Ascending aorta (tissue), 2 donors: Measurements from ENCODE around the gene INTS6. TPM values are rescaled to one million over a fixed set of nuclear protein-coding genes. Genes with fewer than 3 reads are reported as not detected.

Experiments
- DNase-seq, 2 donors: peaks; one replicate each; pipeline ENCODE4 v3.0.0-alpha.2; 2019; ENCODE audit warnings: low spot score in 2 of 2
- H3K27ac ChIP-seq, 2 donors: fragments of 200-600 bp; sonication (generic); one replicate each; pipeline ENCODE4 v1.5.1; 2016 to 2017; ENCODE audit warnings: mild to moderate bottlenecking in 1 of 2
- H3K27me3 ChIP-seq: fragments of 200-600 bp; sonication (generic); one replicate; pipeline ENCODE4 v1.5.1; 2017
- H3K36me3 ChIP-seq, 2 donors: fragments of 200-600 bp; sonication (generic); one replicate each; pipeline ENCODE4 v1.5.1; 2016
- H3K4me1 ChIP-seq, 2 donors: fragments of 200-600 bp; sonication (generic); one replicate each; pipeline ENCODE4 v1.5.1; 2016 to 2017; ENCODE audit warnings: mild to moderate bottlenecking in 1 of 2
- H3K4me3 ChIP-seq, 2 donors: fragments of 200-600 bp; sonication (generic); one replicate each; pipeline ENCODE4 v1.5.1; 2016 to 2017; ENCODE audit warnings: mild to moderate bottlenecking in 1 of 2
- H3K9me3 ChIP-seq, 2 donors: fragments of 200-600 bp; sonication (generic); one replicate each; pipeline ENCODE4 v1.5.1; 2016
- CTCF ChIP-seq, 3 experiments: fragments of 200-600 bp in 2 of 3; fragments of 450-650 bp in 1 of 3; sonication (generic) in 2 of 3; IDR thresholded peaks; one replicate each; pipeline ENCODE4 v1.5.1; 2016 to 2019; ENCODE audit warnings: antibody characterized with exemption in 3 of 3, mild to moderate bottlenecking in 1 of 3, moderate library complexity in 1 of 3
- intact Hi-C: fragments of 100-400 bp; cut with DNase I; formaldehyde crosslinking; loops from one replicate; pipeline ENCODE4 v1.15.1; 2023
- total RNA-seq: library from RNA; depleted of rRNA; stranded (reverse); fragments of >200 nt; gene quantifications from one replicate; pipeline ENCODE4 v1.1.0, GENCODE V29; 2016

Gene INTS6
- total RNA-seq, 1 donor from 2014 or later: 43.5 TPM

- DNase-seq: no peak
- Histone ChIP-seq H3K9me3 (no peaks in the 10 kb centered on the region), H3K27me3 (no peaks in the 10 kb centered on the region), H3K4me1 (peaks cover 0 to 6% of the 10 kb centered on the region in 2 donors), H3K27ac (no peak overlapping the region), H3K36me3 (no peaks in the 10 kb centered on the region), H3K4me3 (no peak overlapping the region)
- intact Hi-C loops: no loop called here
- TF ChIP-seq CTCF (IDR thresholded peaks at IDR 0.05): no peak
Observed at GRCh38 chr13:51324714-51325420, 128.0 kb downstream of the INTS6 start.

- no peak overlapping the region for H3K4me3 ChIP-seq
- H3K9me3 ChIP-seq: no peaks in the 10 kb centered on the region
- no peak for DNase-seq
- H3K36me3 ChIP-seq: no peaks in the 10 kb centered on the region
- no peaks in the 10 kb centered on the region for H3K27me3 ChIP-seq
- no peak for TF ChIP-seq CTCF (IDR thresholded peaks at IDR 0.05)
- no peak overlapping the region for H3K27ac ChIP-seq
- intact Hi-C loops: no loop called here
- peaks cover 0 to 6% of the 10 kb centered on the region in 2 donors for H3K4me1 ChIP-seq
Observed at GRCh38 chr13:51323824-51324511, 128.9 kb downstream of the INTS6 start.

GRCh38 chr13:51322826-51323225 lies 130.0 kb downstream of the INTS6 start:
- intact Hi-C loops: no loop called here
- H3K9me3 ChIP-seq: no peaks in the 10 kb centered on the region
- H3K36me3 ChIP-seq: no peaks in the 10 kb centered on the region
- no peak for TF ChIP-seq CTCF (IDR thresholded peaks at IDR 0.05)
- H3K27me3 ChIP-seq: no peaks in the 10 kb centered on the region
- H3K4me1 ChIP-seq: peaks cover 0 to 6% of the 10 kb centered on the region in 2 donors
- no peak overlapping the region for H3K27ac ChIP-seq
- DNase-seq: no peak
- no peak overlapping the region for H3K4me3 ChIP-seq

GRCh38 chr13:51321836-51322235 lies 131.0 kb downstream of the INTS6 start:
- Histone ChIP-seq H3K4me3 (no peak overlapping the region), H3K27me3 (no peaks in the 10 kb centered on the region), H3K27ac (no peak overlapping the region), H3K4me1 (peaks cover 0 to 6% of the 10 kb centered on the region in 2 donors), H3K36me3 (no peaks in the 10 kb centered on the region), H3K9me3 (no peaks in the 10 kb centered on the region)
- intact Hi-C loops: no loop called here
- DNase-seq: no peak
- TF ChIP-seq CTCF (IDR thresholded peaks at IDR 0.05): no peak

GRCh38 chr13:51318876-51319275 lies 134.0 kb downstream of the INTS6 start:
- intact Hi-C loops: no loop called here
- Histone ChIP-seq H3K4me1 (peaks cover 0 to 8% of the 10 kb centered on the region in 2 donors), H3K27ac (no peak overlapping the region), H3K36me3 (no peaks in the 10 kb centered on the region), H3K27me3 (no peaks in the 10 kb centered on the region), H3K9me3 (no peaks in the 10 kb centered on the region), H3K4me3 (no peak overlapping the region)
- TF ChIP-seq CTCF (IDR thresholded peaks at IDR 0.05): no peak
- no peak for DNase-seq
